C4-2B (cell line): ENCODE measurements around the gene IFIH1.
A peak's percentile ranks its signal among the peaks of the same experiment; 100 is the strongest.

Experiments used
- H3K27ac ChIP-seq: fragments of 450-650 bp; 2 replicates; pipeline ENCODE4 v1.5.1; 2017
- ZFX ChIP-seq: fragments of 450-650 bp; IDR thresholded peaks from 2 replicates; pipeline ENCODE4 v1.6.1; 2017
- TF ChIP-seq, protein P1 (sequence below): fragments of 450-650 bp; conservative IDR thresholded peaks from 2 replicates; pipeline ENCODE4 v1.5.1; 2017; ENCODE audit warnings: mild to moderate bottlenecking

IFIH1 gene

DNA sequence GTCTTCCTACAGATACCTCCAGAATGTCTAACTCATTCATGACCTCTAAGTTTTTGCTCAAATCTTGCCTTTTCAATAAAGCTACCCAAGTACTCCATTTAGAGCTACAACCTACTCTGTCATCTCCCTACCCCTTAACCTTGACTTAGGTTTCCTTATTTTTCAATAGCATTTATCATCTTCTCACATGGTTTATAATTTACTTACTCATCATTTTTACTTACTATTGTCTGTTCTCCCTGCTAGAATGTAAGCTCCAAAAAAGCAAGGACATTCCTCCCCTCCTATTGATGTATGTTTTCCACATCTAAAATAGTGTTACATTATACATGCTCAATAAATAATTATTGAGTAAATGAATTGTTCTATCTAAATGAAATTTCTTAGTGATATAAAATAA lies 22.3 kb upstream of the IFIH1 start:
- H3K27ac ChIP-seq = no peak overlapping the region
- TF ChIP-seq, protein P1, sequence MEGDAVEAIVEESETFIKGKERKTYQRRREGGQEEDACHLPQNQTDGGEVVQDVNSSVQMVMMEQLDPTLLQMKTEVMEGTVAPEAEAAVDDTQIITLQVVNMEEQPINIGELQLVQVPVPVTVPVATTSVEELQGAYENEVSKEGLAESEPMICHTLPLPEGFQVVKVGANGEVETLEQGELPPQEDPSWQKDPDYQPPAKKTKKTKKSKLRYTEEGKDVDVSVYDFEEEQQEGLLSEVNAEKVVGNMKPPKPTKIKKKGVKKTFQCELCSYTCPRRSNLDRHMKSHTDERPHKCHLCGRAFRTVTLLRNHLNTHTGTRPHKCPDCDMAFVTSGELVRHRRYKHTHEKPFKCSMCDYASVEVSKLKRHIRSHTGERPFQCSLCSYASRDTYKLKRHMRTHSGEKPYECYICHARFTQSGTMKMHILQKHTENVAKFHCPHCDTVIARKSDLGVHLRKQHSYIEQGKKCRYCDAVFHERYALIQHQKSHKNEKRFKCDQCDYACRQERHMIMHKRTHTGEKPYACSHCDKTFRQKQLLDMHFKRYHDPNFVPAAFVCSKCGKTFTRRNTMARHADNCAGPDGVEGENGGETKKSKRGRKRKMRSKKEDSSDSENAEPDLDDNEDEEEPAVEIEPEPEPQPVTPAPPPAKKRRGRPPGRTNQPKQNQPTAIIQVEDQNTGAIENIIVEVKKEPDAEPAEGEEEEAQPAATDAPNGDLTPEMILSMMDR = no peak
- no peak for TF ChIP-seq ZFX

DNA sequence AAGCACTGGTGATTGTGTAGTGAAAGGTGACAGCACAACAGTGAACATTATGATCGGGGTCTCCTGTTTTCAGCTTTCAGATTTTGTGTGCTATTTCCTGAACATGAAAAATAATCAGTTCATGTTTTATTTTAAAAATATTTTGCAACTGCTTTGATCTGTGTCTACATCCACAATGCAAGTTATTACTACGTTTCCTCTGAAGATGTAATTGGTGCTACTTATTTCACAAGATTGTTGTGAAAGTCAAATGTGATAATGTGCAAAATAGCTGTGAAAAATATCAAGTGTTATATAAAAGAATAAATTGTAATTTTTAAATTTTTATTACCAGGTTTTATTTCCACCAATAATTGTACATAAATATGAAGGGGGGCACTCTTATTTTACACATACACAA lies 19.4 kb upstream of the IFIH1 start:
- TF ChIP-seq, protein P1 = no peak
- TF ChIP-seq ZFX = no peak
- no peak overlapping the region for H3K27ac ChIP-seq

DNA sequence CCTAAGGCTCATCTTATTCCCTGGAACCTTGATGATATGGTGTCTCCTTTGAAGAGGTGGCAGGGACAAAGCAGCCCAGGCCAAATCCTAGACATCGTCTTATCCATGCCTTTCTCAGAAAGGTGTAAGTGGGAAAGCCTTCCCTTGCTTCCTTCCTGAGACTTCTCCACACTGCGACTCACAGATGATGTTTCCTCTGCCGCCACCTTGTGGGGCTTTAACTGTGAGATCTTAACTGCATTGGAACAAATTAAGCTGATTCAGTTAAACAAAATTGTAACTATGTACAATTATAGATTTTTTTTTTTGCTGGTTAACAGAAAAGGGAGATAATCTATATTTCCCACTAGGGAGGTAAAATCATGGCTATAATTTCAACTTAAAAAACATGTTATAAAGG lies 15.5 kb upstream of the IFIH1 start:
- no peak for TF ChIP-seq ZFX
- TF ChIP-seq, protein P1 = peak; percentile 63
- H3K27ac ChIP-seq = no peak overlapping the region

DNA sequence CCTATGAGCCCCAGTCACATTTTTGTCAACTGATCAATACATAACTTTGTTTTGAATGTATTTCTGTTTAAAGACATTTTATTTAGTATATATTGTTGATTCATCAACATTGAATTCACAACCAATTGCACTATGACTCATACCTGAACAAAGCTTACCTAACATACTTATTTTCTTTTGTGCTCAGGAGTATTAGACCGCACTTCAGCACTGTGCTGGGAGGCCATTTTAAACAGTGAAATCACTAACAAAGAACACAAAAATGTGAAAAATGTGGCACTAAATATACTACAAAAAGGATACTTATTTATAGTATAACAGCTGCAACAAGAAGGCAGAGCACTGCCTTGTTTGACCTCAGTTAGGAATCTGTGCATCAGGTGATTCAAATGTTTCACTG lies 12.4 kb upstream of the IFIH1 start:
- no peak for TF ChIP-seq ZFX
- TF ChIP-seq, protein P1 = no peak
- no peak overlapping the region for H3K27ac ChIP-seq

DNA sequence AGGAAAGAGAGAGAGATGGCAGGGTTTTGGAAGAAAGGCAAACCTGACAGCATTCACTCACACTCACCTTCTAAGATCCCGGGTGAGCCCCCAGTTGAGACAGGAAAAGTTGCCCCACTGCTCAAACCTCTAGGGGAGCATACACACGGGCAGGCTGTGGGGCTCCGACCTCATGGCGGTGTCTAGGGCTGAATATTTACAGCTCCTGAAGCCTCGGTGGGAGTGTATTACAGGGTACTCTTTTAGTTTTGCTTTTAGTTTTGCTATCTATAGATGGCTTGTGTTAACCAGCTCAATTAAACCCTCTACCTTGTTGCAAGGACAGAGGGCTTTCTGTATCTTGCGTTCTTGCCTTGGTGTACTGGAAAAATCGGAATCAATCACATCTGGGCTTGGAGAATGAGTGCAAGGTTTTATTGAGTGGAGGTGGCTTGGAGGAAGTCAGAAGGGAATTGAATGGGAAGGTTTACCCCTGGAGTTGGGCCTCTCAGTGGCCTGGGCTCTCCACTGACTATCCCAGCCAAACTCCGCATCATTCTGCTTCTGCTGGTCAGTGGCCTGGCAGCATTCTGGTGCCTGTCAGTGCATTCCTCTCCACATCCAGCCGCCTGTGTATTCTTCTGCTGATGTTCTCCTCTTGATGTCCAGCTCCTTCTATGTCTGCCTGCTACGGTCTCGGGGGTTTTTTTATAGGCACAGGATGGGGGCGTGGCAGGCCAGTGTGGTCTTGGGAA lies 10.1 kb upstream of the IFIH1 start:
- TF ChIP-seq, protein P1 = no peak
- TF ChIP-seq ZFX = no peak
- no peak overlapping the region for H3K27ac ChIP-seq

DNA sequence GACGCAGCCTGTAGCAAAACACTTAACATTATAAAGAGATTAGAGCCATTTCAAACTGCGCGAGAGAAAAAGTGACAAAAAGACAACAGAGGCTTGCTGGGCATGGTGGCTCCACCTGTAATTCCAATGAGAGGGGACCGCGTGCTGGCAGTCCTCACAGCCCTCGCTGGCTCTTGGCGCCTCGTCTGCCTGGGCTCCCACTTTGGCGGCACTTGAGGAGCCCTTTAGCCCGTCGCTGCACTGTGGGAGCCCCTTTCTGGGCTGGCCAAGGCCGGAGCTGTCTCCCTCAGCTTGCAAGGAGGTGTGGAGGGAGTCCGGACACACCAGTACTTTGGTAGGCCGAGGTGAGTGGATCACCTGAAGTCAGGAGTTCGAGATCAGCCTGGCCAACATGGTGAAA lies 9.3 kb upstream of the IFIH1 start:
- TF ChIP-seq, protein P1 = no peak
- no peak for TF ChIP-seq ZFX
- H3K27ac ChIP-seq = no peak overlapping the region

DNA sequence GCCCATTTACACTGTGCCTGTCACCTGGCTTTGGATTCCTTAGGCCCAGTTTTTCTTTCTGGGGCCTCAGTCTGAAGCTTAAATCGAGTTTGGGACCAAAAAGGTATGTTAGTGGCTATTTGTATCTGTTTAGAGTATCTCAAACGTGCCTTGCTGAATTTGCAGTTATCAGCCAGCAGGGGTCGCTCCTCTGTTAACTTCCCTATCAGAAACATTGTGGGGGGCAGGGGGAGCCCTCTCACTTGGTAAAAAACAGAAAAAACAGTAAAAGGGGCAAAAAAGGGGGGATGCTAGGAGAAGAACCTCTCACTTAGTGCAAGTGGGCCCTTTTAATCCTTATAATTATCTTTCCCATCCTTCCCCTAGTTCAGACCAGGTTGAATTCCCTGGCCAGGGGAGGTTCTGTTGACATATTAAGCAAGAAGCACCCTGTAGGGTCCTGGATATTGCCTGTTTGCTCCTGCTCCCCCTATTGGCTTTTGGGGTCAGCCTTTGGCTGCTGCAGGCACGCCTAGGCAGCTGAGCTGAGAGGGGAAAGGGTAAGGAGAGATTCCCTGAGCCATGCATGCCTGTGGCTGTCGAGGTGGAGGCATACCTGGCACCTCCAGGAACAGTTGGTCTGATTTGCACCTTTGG lies 8.8 kb upstream of the IFIH1 start:
- H3K27ac ChIP-seq = no peak overlapping the region
- TF ChIP-seq, protein P1 = peak; percentile 70
- TF ChIP-seq ZFX = no peak
